ENCODE data around the gene GNB1L. TPM values are rescaled to one million over a fixed set of nuclear protein-coding genes. Genes with fewer than 3 reads are reported as not detected.
A peak's percentile ranks its signal among the peaks of the same experiment; 100 is the strongest.

GNB1L gene
- total and polyA plus RNA-seq, 2 of the 13 experiments (the other 11 are each of a cell fraction or from before 2014, with no cell fraction given): 2.5 to 7.4 TPM

GRCh38 chr22:19824212-19824925, 30.3 kb downstream of the GNB1L start (continued):
- no peak for TF ChIP-seq ZNF605 (CRISPR knock-in tag; IDR thresholded peaks at IDR 0.05)
- TF ChIP-seq HOXA7 (CRISPR knock-in tag; IDR thresholded peaks at IDR 0.05): no peak
- TF ChIP-seq FOXO1 (CRISPR knock-in tag; IDR thresholded peaks at IDR 0.05): no peak
- no peak for TF ChIP-seq ZNF567 (CRISPR knock-in tag; IDR thresholded peaks at IDR 0.05; ENCODE audit: borderline replicate concordance)
- TF ChIP-seq ZNF549 (CRISPR knock-in tag; IDR thresholded peaks at IDR 0.05): no peak
- 0 out of 2 replicates have a peak, but pooled peaks have one; percentile 36 for TF ChIP-seq MIER2 (CRISPR knock-in tag; IDR thresholded peaks at IDR 0.05)
- TF ChIP-seq KAT8 (CRISPR knock-in tag; IDR thresholded peaks at IDR 0.05): peak; percentile 80
- TF ChIP-seq NCOA5 (CRISPR knock-in tag; IDR thresholded peaks at IDR 0.05): no peak
- peak; percentile 30; the same call in 1 of the 2 replicates for TF ChIP-seq ZNF691 (CRISPR knock-in tag; IDR thresholded peaks at IDR 0.05; ENCODE audit: borderline replicate concordance, low read depth)
- no peak for TF ChIP-seq FOXP1 (IDR thresholded peaks at IDR 0.05)
- TF ChIP-seq FOXP1 (CRISPR knock-in tag; IDR thresholded peaks at IDR 0.05): no peak
- no peak for TF ChIP-seq ZBTB40 (IDR thresholded peaks at IDR 0.05)
- TF ChIP-seq ZBTB40 (CRISPR knock-in tag; IDR thresholded peaks at IDR 0.05): no peak; the same call in 1 of the 2 replicates
- TF ChIP-seq U2AF1 (optimal IDR thresholded peaks at IDR 0.05; ENCODE audit: low read depth, low read length): no peak
- TF ChIP-seq POLR2A (IDR thresholded peaks at IDR 0.05; ENCODE audit: insufficient read depth in 1 of 2, low read depth in 2 of 2, low read length in 2 of 2): 0 out of 4 replicates have a peak, but pooled peaks of 1 of the 2 experiments have one; percentile 38
- TF ChIP-seq SNAI1 (CRISPR knock-in tag; IDR thresholded peaks at IDR 0.05; ENCODE audit: borderline replicate concordance): no peak
- peak; percentile 75 for TF ChIP-seq ARID4A (CRISPR knock-in tag; IDR thresholded peaks at IDR 0.05; ENCODE audit: borderline replicate concordance)

All from HepG2 (cell line).